HepG2 (cell line): ENCODE results near the gene CLMP. TPM values are rescaled to one million over a fixed set of nuclear protein-coding genes. Genes with fewer than 3 reads are reported as not detected.

Experiments
- ATAC-seq: fragments of 200-7000 bp; cut with Tn5 transposase; 3 replicates; pipeline ENCODE4 v1.9.1; 2020; ENCODE audit warnings: mild to moderate bottlenecking, moderate library complexity
- BruUV-seq: library from RNA; stranded (reverse); fragments of 400-500 nt; replicated peaks from 2 replicates; lab custom pipeline; 2021; lab: Mats Ljungman, UMichigan
- CTCF ChIA-PET: fragments of 300-600 bp; formaldehyde crosslinking; extraction: SDS; loops from one replicate; lab custom pipeline; 2021; ENCODE audit warnings: low total read pairs, inconsistent platforms, low intra/inter-chr PET ratio; lab: Yijun Ruan, JAX
- POLR2A ChIA-PET: fragments of 350-600 bp; sonication (Branson Sonifier 250); formaldehyde crosslinking; loops from one replicate; lab custom pipeline; 2020; ENCODE audit warnings: antibody characterized with exemption, inconsistent platforms; lab: Yijun Ruan, JAX
- DNase-seq: peaks from one replicate; pipeline ENCODE4 v3.0.0-alpha.2; 2015; ENCODE audit warnings: low spot score
- FAIRE-seq: peaks from 3 replicates; lab custom pipeline; 2011; peaks lifted over from hg19 to GRCh38; lab: Jason Lieb, UNC
- H2AFZ ChIP-seq: one replicate; pipeline ENCODE4 v1.6.1; 2011; ENCODE audit warnings: low read length, inconsistent platforms
- H3K27ac ChIP-seq: fragments of 300-600 bp; 3 replicates; pipeline ENCODE4 v1.8.0; 2011; ENCODE audit warnings: mixed run types, mild to moderate bottlenecking, mixed read lengths, low read length, inconsistent platforms; ENCODE audit not compliant: insufficient read depth; ENCODE audit errors: extremely low read length
- H3K27me3 ChIP-seq, 2 experiments: fragments of 200-600 bp in 1 of 2; 2 replicates in 1 of 2; 3 replicates in 1 of 2; pipeline versions ENCODE4 v1.6.0 to v1.8.0; 2011; ENCODE audit warnings: low read length in 2 of 2, mild to moderate bottlenecking in 2 of 2, moderate library complexity in 2 of 2, inconsistent platforms in 1 of 2; ENCODE audit not compliant: insufficient read depth in 2 of 2, control insufficient read depth in 1 of 2
- H3K36me3 ChIP-seq, 2 experiments: fragments of 200-600 bp in 1 of 2; replicated peaks in 1 of 2; 2 replicates in 1 of 2; 3 replicates in 1 of 2; pipeline versions ENCODE4 v1.5.1 to v1.8.0; 2011; ENCODE audit warnings: low read length in 2 of 2, inconsistent platforms in 1 of 2; ENCODE audit not compliant: insufficient read depth in 2 of 2, control insufficient read depth in 1 of 2
- H3K4me1 ChIP-seq: 2 replicates; pipeline ENCODE4 v1.5.1; 2012; ENCODE audit warnings: low read length, inconsistent platforms; ENCODE audit not compliant: insufficient read depth
- H3K4me2 ChIP-seq: 2 replicates; pipeline ENCODE4 v1.6.0; 2011; ENCODE audit warnings: low read depth, low read length, inconsistent platforms
- H3K4me3 ChIP-seq, 3 experiments: fragments of 200-600 bp in 1 of 3; sonication (generic), shearing (Covaris generic) in 1 of 3; replicated peaks in 1 of 3; 2 replicates each; pipeline ENCODE4 v1.5.1; 2011 to 2016; ENCODE audit warnings: low read length in 3 of 3, inconsistent platforms in 2 of 3, low read depth in 2 of 3, mild to moderate bottlenecking in 2 of 3, control low read depth in 1 of 3, mixed read lengths in 1 of 3; ENCODE audit not compliant: insufficient read depth in 1 of 3
- H3K79me2 ChIP-seq: one replicate; pipeline ENCODE4 v1.6.1; 2011; ENCODE audit warnings: low read length, inconsistent platforms; ENCODE audit not compliant: insufficient read depth
- H3K9ac ChIP-seq: 2 replicates; pipeline ENCODE4 v1.6.0; 2011; ENCODE audit warnings: mild to moderate bottlenecking, low read depth, low read length, inconsistent platforms; ENCODE audit not compliant: insufficient read depth
- H3K9me3 ChIP-seq: 2 replicates; pipeline ENCODE4 v1.5.1; 2012; ENCODE audit warnings: mild to moderate bottlenecking, low read length
- H4K20me1 ChIP-seq: 2 replicates; pipeline ENCODE4 v1.6.0; 2011; ENCODE audit warnings: inconsistent platforms, mild to moderate bottlenecking, low read length, moderate library complexity; ENCODE audit not compliant: insufficient read depth
- LRRFIP1 ChIP-seq: sonication (generic); formaldehyde crosslinking; conservative IDR thresholded peaks from 2 replicates; pipeline ENCODE4 v1.4.0; 2020; ENCODE audit warnings: missing genetic modification reagents
- SRSF9 ChIP-seq: fragments of 200-400 bp; formaldehyde crosslinking; IDR thresholded peaks from 2 replicates; pipeline ENCODE4 v1.6.1; 2018; ENCODE audit warnings: borderline replicate concordance, mild to moderate bottlenecking, low read depth, low read length; ENCODE audit not compliant: insufficient read depth, poor library complexity, severe bottlenecking
- SSRP1 ChIP-seq: IDR thresholded peaks from 2 replicates; pipeline ENCODE4 v1.6.1; 2016; ENCODE audit warnings: control low read depth
- TAF15 ChIP-seq: fragments of 200-400 bp; formaldehyde crosslinking; IDR thresholded peaks from one replicate; pipeline ENCODE4 v1.6.1; 2018; ENCODE audit warnings: mild to moderate bottlenecking, low read depth, low read length; ENCODE audit not compliant: poor library complexity, severe bottlenecking
- TRIM24 ChIP-seq: sonication (generic); formaldehyde crosslinking; IDR thresholded peaks from 2 replicates; pipeline ENCODE4 v1.8.0; 2022; ENCODE audit warnings: mild to moderate bottlenecking, missing genetic modification reagents
- ZNF234 ChIP-seq: sonication (generic); formaldehyde crosslinking; conservative IDR thresholded peaks from 2 replicates; pipeline ENCODE4 v1.5.1; 2020; ENCODE audit warnings: mild to moderate bottlenecking, missing genetic modification reagents
- ZNF260 ChIP-seq: sonication (generic); formaldehyde crosslinking; IDR thresholded peaks from 2 replicates; pipeline ENCODE4 v1.4.0; 2020; ENCODE audit warnings: missing genetic modification reagents, low read depth, mild to moderate bottlenecking, borderline replicate concordance
- ZNF343 ChIP-seq: sonication (generic); formaldehyde crosslinking; IDR thresholded peaks from 2 replicates; pipeline ENCODE4 v1.4.0; 2020; ENCODE audit warnings: mild to moderate bottlenecking, missing genetic modification reagents
- ZNF354B ChIP-seq: sonication (generic); formaldehyde crosslinking; IDR thresholded peaks from 2 replicates; pipeline ENCODE4 v1.8.0; 2022; ENCODE audit warnings: mild to moderate bottlenecking, missing genetic modification reagents
- ZNF451 ChIP-seq: sonication (generic); formaldehyde crosslinking; IDR thresholded peaks from 2 replicates; pipeline ENCODE4 v1.5.0; 2020; ENCODE audit warnings: mild to moderate bottlenecking, missing genetic modification reagents
- ZNF580 ChIP-seq: IDR thresholded peaks from 2 replicates; pipeline ENCODE4 v1.6.1; 2016; ENCODE audit warnings: low read depth, borderline replicate concordance
- WGBS: methylation state at CpG from one replicate; pipeline ENCODE4 v1.1.6; 2017; ENCODE audit warnings: low lambda C conversion rate; 5-methylcytosine and 5-hydroxymethylcytosine counted together
- in situ Hi-C: cut with HindIII; loops from 2 replicates; pipeline ENCODE4 v1.10.0; 2017; ENCODE audit warnings: low pct_unique_long_range_greater_than_20kb; ENCODE audit not compliant: extremely low pct_ligation_motif_present
- intact Hi-C: fragments of 100-400 bp; cut with micrococcal nuclease; formaldehyde crosslinking; loops from one replicate; pipeline ENCODE4 v1.10.0; 2022; ENCODE audit not compliant: unreplicated experiment
- polyA plus RNA-seq, 8 experiments: library from polyadenylated mRNA; depleted of rRNA in 3 of 8; stranded (reverse) in 7 of 8; unstranded in 1 of 8; fragments of >200 nt; fragmentation: Illumina TruSeq in 4 of 8; extraction: Trizol in 4 of 8; gene quantifications; 2 replicates each; pipeline versions ENCODE4 v1.2.1 to v1.2.3, GENCODE V29; 2011 to 2016; ENCODE audit warnings: low read depth in 4 of 8, missing spikeins in 1 of 8, mixed read lengths in 1 of 8; ENCODE audit not compliant: insufficient read depth in 1 of 8
- total RNA-seq, 5 experiments: library from RNA; depleted of rRNA; stranded (reverse); fragments of >200 nt; fragmentation: Illumina TruSeq; extraction: Trizol; gene quantifications; 2 replicates each; pipeline ENCODE4 v1.2.3, GENCODE V29; 2016; ENCODE audit warnings: low read depth in 1 of 5

Gene CLMP
- total and polyA plus RNA-seq, 2 of the 13 experiments (the other 11 are each of a cell fraction or from before 2014, with no cell fraction given) = not detected

- TF ChIP-seq ZNF451 (CRISPR knock-in tag) = no peak
- no peak for TF ChIP-seq ZNF354B (CRISPR knock-in tag)
- no peak for TF ChIP-seq ZNF260 (CRISPR knock-in tag)
- no peak for TF ChIP-seq SSRP1 (CRISPR knock-in tag)
- no peak for TF ChIP-seq ZNF234 (CRISPR knock-in tag)
- no peak for TF ChIP-seq TRIM24 (CRISPR knock-in tag)
- no peak for TF ChIP-seq TAF15
- no peak for TF ChIP-seq SRSF9
- TF ChIP-seq ZNF343 (CRISPR knock-in tag) = no peak
- no peak for TF ChIP-seq ZNF580 (CRISPR knock-in tag)
- no peak for TF ChIP-seq LRRFIP1 (CRISPR knock-in tag)
- TF ChIP-seq, all 625 proteins: peak for 0
- BruUV-seq = no TSS peak
- Histone ChIP-seq H4K20me1 (no peaks in the 10 kb centered on the region), H3K36me3 (no peaks in the 10 kb centered on the region), H3K4me1 (no peaks in the 10 kb centered on the region), H3K79me2 (no peaks in the 10 kb centered on the region), H2AFZ (no peak overlapping the region), H3K9me3 (no peaks in the 10 kb centered on the region), H3K27me3 (peaks cover 4 to 64% of the 10 kb centered on the region in 2 experiments), H3K27ac (no peak overlapping the region), H3K9ac (no peak overlapping the region), H3K4me3 (no peak overlapping the region), H3K4me2 (no peak overlapping the region)
- in situ Hi-C loops = no loop called here
- intact Hi-C loops = no loop called here
- 16% methylated on average over 34 of the region's 54 CpGs for WGBS
- FAIRE-seq (no peak), ATAC-seq (peak; percentile 34; the same call in 2 of the 3 replicates), DNase-seq (no peak)
- POLR2A ChIA-PET = no interaction called here
- CTCF ChIA-PET = no interaction called here
Observed at GRCh38 chr11:123194337-123195187, 486 bp downstream of the CLMP start.
